ENCODE data around the gene SLC31A2. TPM values are rescaled to one million over a fixed set of nuclear protein-coding genes. Genes with fewer than 3 reads are reported as not detected.
A peak's percentile ranks its signal among the peaks of the same experiment; 100 is the strongest.
"Not testable (repeated sequence)": the region's sequence is repeated elsewhere in the genome, so short reads cannot be mapped to it uniquely, and the experiment has no call there.

SLC31A2 gene
- total and polyA plus RNA-seq, 10 donors: 7.7 to 97.3 (median 43.2) TPM

DNA sequence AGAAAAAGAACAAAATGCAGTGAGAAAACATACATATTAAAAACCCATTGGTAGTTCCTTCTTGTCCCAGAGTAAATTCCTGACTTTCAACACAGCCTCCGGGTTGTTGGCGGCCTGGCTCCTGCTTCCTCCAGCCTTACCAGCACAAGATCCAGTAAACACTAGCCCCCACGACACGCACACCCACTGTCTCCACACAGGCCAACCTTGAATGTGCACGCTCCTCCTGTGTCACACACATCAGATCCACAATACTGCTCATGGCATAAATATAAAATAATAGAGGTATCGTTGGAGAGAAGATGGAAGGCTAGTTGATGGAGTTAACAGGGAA is 2.5 kb upstream of the SLC31A2 start:
- peaks cover 0 to 45% (median 23%) of the 10 kb centered on the region in 6 donors for H3K4me1 ChIP-seq
- H3K4me3 ChIP-seq: no peak overlapping the region
- intact Hi-C loops (cut with DNase I; ENCODE audit: low total_unique reads): no loop called here
- 90 to 97% (median 93%) methylated on average over 6 of the region's 6 CpGs for WGBS, 5 donors
- peak overlapping the region in 1 of 8 donors; percentile 96 for H3K27ac ChIP-seq
- H3K36me3 ChIP-seq: no peaks in the 10 kb centered on the region
- no peaks in the 10 kb centered on the region for H3K9me3 ChIP-seq
- no peak for TF ChIP-seq POLR2A (IDR thresholded peaks at IDR 0.05)
- no peak for TF ChIP-seq POLR2AphosphoS5 (IDR thresholded peaks at IDR 0.05)
- TF ChIP-seq, protein P1, sequence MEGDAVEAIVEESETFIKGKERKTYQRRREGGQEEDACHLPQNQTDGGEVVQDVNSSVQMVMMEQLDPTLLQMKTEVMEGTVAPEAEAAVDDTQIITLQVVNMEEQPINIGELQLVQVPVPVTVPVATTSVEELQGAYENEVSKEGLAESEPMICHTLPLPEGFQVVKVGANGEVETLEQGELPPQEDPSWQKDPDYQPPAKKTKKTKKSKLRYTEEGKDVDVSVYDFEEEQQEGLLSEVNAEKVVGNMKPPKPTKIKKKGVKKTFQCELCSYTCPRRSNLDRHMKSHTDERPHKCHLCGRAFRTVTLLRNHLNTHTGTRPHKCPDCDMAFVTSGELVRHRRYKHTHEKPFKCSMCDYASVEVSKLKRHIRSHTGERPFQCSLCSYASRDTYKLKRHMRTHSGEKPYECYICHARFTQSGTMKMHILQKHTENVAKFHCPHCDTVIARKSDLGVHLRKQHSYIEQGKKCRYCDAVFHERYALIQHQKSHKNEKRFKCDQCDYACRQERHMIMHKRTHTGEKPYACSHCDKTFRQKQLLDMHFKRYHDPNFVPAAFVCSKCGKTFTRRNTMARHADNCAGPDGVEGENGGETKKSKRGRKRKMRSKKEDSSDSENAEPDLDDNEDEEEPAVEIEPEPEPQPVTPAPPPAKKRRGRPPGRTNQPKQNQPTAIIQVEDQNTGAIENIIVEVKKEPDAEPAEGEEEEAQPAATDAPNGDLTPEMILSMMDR (IDR thresholded peaks at IDR 0.05 in 8 of 11, conservative IDR thresholded peaks at IDR 0.05 in 3 of 11): no peak
- peaks cover 0 to 10% (median 0%) of the 10 kb centered on the region in 7 donors for H3K27me3 ChIP-seq (replicated peaks in 1 of 7)
- no peak for DNase-seq

- WGBS, 5 donors: 84 to 92% (median 85%) methylated on average over 8 of the region's 8 CpGs
- TF ChIP-seq POLR2A (IDR thresholded peaks at IDR 0.05): no peak
- TF ChIP-seq POLR2AphosphoS5 (IDR thresholded peaks at IDR 0.05): no peak
- TF ChIP-seq, protein P1 (IDR thresholded peaks at IDR 0.05 in 8 of 11, conservative IDR thresholded peaks at IDR 0.05 in 3 of 11): no peak
- DNase-seq: no peak
- peaks cover 0 to 52% (median 28%) of the 10 kb centered on the region in 6 donors for H3K4me1 ChIP-seq
- H3K36me3 ChIP-seq: peaks cover 0 to 2% (median 0%) of the 10 kb centered on the region in 6 donors
- H3K4me3 ChIP-seq: no peak overlapping the region
- H3K27me3 ChIP-seq (replicated peaks in 1 of 7): peaks cover 0 to 10% (median 0%) of the 10 kb centered on the region in 7 donors
- H3K27ac ChIP-seq: peak overlapping the region in 5 of 8 donors; percentile 33 to 96 (median 43)
- intact Hi-C loops (cut with DNase I; ENCODE audit: low total_unique reads): no loop called here
- no peaks in the 10 kb centered on the region for H3K9me3 ChIP-seq
These were observed 1.9 kb upstream of the SLC31A2 start for GRCh38 chr9:113148781-113149510.

- H3K36me3 ChIP-seq; intact Hi-C loops (cut with DNase I; ENCODE audit: low total_unique reads); H3K27me3 ChIP-seq (replicated peaks in 1 of 7); DNase-seq; H3K9me3 ChIP-seq; H3K4me3 ChIP-seq: not testable (repeated sequence)
- 88 to 97% (median 93%) methylated on average over 9 to 10 of the region's 10 CpGs for WGBS, 5 donors
- H3K4me1 ChIP-seq: peaks cover 0 to 58% (median 33%) of the 10 kb centered on the region in 6 donors
- peak overlapping the region in 5 of 8 donors; percentile 33 to 96 (median 43) for H3K27ac ChIP-seq
These were observed 1.2 kb upstream of the SLC31A2 start for GRCh38 chr9:113149561-113149960.

- no peak for DNase-seq
- intact Hi-C loops (cut with DNase I; ENCODE audit: low total_unique reads): no loop called here
- TF ChIP-seq POLR2A (IDR thresholded peaks at IDR 0.05): peak in 1 of 3 donors; percentile 28
- TF ChIP-seq, protein P1 (IDR thresholded peaks at IDR 0.05 in 8 of 11, conservative IDR thresholded peaks at IDR 0.05 in 3 of 11): no peak
- TF ChIP-seq POLR2AphosphoS5 (IDR thresholded peaks at IDR 0.05): peak in 2 of 3 donors; percentile 57 to 74
- Histone ChIP-seq H3K4me3 (peak overlapping the region; percentile 55 to 94 (median 86)), H3K9me3 (no peaks in the 10 kb centered on the region), H3K27me3 (replicated peaks in 1 of 7) (no peaks in the 10 kb centered on the region), H3K4me1 (peaks cover 3 to 82% (median 51%) of the 10 kb centered on the region in 6 donors), H3K27ac (peak overlapping the region in 7 of 8 donors; percentile 84 to 96 (median 91)), H3K36me3 (peaks cover 0 to 20% (median 0%) of the 10 kb centered on the region in 6 donors)
- WGBS, 5 donors: 43 to 65% (median 63%) methylated on average over 11 of the region's 11 CpGs
These were observed 1.2 kb downstream of the SLC31A2 start for GRCh38 chr9:113151696-113152630.
